ENCODE data around the gene ADPRHL1.
"Not testable (repeated sequence)": the region's sequence is repeated elsewhere in the genome, so short reads cannot be mapped to it uniquely, and the experiment has no call there.

GRCh38 chr13:113371701-113372100, 81.6 kb downstream of the ADPRHL1 start:
- not testable (repeated sequence) for TF ChIP-seq CTCF (IDR thresholded peaks at IDR 0.05); ZNF512 (CRISPR knock-in tag; IDR thresholded peaks at IDR 0.05; ENCODE audit: borderline replicate concordance); ZNF263 (CRISPR knock-in tag; IDR thresholded peaks at IDR 0.05; ENCODE audit: low read depth); KAT7 (CRISPR knock-in tag; IDR thresholded peaks at IDR 0.05; ENCODE audit: borderline replicate concordance); TCF7 (CRISPR knock-in tag; IDR thresholded peaks at IDR 0.05; ENCODE audit: low read depth); SMAD4 (CRISPR knock-in tag; IDR thresholded peaks at IDR 0.05); ZNF281 (CRISPR knock-in tag; IDR thresholded peaks at IDR 0.05); USF2 (CRISPR knock-in tag; IDR thresholded peaks at IDR 0.05); ETV6 (CRISPR knock-in tag; IDR thresholded peaks at IDR 0.05); RELA (CRISPR knock-in tag; IDR thresholded peaks at IDR 0.05; ENCODE audit: borderline replicate concordance); MXD4 (CRISPR knock-in tag; IDR thresholded peaks at IDR 0.05; ENCODE audit: borderline replicate concordance); USF1 (CRISPR knock-in tag; IDR thresholded peaks at IDR 0.05); JUN (CRISPR knock-in tag; IDR thresholded peaks at IDR 0.05); ATF3 (CRISPR knock-in tag; conservative IDR thresholded peaks at IDR 0.05)
